CD8-positive, alpha-beta memory T cell (primary cell): ENCODE data around the gene LAS1L. TPM values are rescaled to one million over a fixed set of nuclear protein-coding genes. Genes with fewer than 3 reads are reported as not detected.
A peak's percentile ranks its signal among the peaks of the same experiment; 100 is the strongest.
"Not testable (repeated sequence)": the region's sequence is repeated elsewhere in the genome, so short reads cannot be mapped to it uniquely, and the experiment has no call there.

Experiments used
- CTCF ChIA-PET: fragments of 350-600 bp; sonication (Branson Sonifier 250); formaldehyde crosslinking; loops from one replicate; lab custom pipeline; 2021; ENCODE audit warnings: antibody characterized with exemption; lab: Charles Lee
- POLR2A ChIA-PET: fragments of 350-600 bp; sonication (Branson Sonifier 250); formaldehyde crosslinking; loops from one replicate; lab custom pipeline; 2021; ENCODE audit warnings: antibody characterized with exemption; lab: Charles Lee
- DNase-seq, 5 donors: peaks; one replicate each; pipeline versions ENCODE4 v3.0.0 to v3.0.0-alpha.2; 2020 to 2022; ENCODE audit warnings: mixed read lengths in 1 of 5
- H3K27ac ChIP-seq: one replicate; pipeline ENCODE4 v1.7.0; 2013; ENCODE audit warnings: low read depth, mild to moderate bottlenecking, low read length, moderate library complexity
- H3K27me3 ChIP-seq: 2 replicates; pipeline ENCODE4 v1.7.0; 2013; ENCODE audit warnings: low read length, mild to moderate bottlenecking; ENCODE audit not compliant: insufficient read depth, poor library complexity, severe bottlenecking
- H3K36me3 ChIP-seq: 2 replicates; pipeline ENCODE4 v1.7.0; 2013; ENCODE audit warnings: mild to moderate bottlenecking, low read length, moderate library complexity; ENCODE audit not compliant: insufficient read depth
- H3K4me1 ChIP-seq: 2 replicates; pipeline ENCODE4 v1.7.0; 2013; ENCODE audit warnings: mild to moderate bottlenecking, low read length, moderate library complexity; ENCODE audit not compliant: insufficient read depth
- H3K4me3 ChIP-seq: 2 replicates; pipeline ENCODE4 v1.7.0; 2013; ENCODE audit warnings: mild to moderate bottlenecking, low read length
- H3K9me3 ChIP-seq: 2 replicates; pipeline ENCODE4 v1.7.0; 2013; ENCODE audit warnings: mild to moderate bottlenecking, low read length
- H3K27ac Mint-ChIP-seq, 8 donors: one replicate each; pipeline ENCODE4 v1.8.0; 2020 to 2021; ENCODE audit warnings: mixed read lengths in 8 of 8, mild to moderate bottlenecking in 6 of 8, inconsistent platforms in 3 of 8, moderate library complexity in 3 of 8
- H3K27me3 Mint-ChIP-seq, 2 donors: one replicate each; pipeline ENCODE4 v1.8.0; 2020 to 2021; ENCODE audit warnings: mixed read lengths in 2 of 2, mild to moderate bottlenecking in 1 of 2, moderate library complexity in 1 of 2
- H3K36me3 Mint-ChIP-seq, 3 donors: one replicate each; pipeline ENCODE4 v1.8.0; 2020 to 2021; ENCODE audit warnings: mixed read lengths in 3 of 3, inconsistent platforms in 1 of 3, mild to moderate bottlenecking in 1 of 3
- H3K4me1 Mint-ChIP-seq, 3 donors: one replicate each; pipeline ENCODE4 v1.8.0; 2020 to 2021; ENCODE audit warnings: mixed read lengths in 3 of 3, inconsistent platforms in 1 of 3, mild to moderate bottlenecking in 1 of 3
- H3K4me3 Mint-ChIP-seq, 7 donors: one replicate each; pipeline ENCODE4 v1.8.0; 2020 to 2021; ENCODE audit warnings: mixed read lengths in 7 of 7, mild to moderate bottlenecking in 6 of 7, moderate library complexity in 4 of 7, inconsistent platforms in 2 of 7
- H3K9me3 Mint-ChIP-seq, 5 donors: one replicate each; pipeline ENCODE4 v1.8.0; 2020 to 2022; ENCODE audit warnings: mixed read lengths in 5 of 5, mild to moderate bottlenecking in 3 of 5, moderate library complexity in 2 of 5, inconsistent platforms in 1 of 5
- polyA plus RNA-seq: library from polyadenylated mRNA; unstranded; fragments of 300-500 nt; fragmentation: Illumina TruSeq; gene quantifications from one replicate; pipeline ENCODE4 v1.2.3, GENCODE V29; 2021
- total RNA-seq, 2 experiments: library from RNA; stranded (reverse); gene quantifications; one replicate each; pipeline ENCODE4 v1.2.3, GENCODE V29; 2021

LAS1L gene
- total and polyA plus RNA-seq, 3 experiments from 2014 or later, result 44.8 to 74.3 (median 70.7) TPM

DNA sequence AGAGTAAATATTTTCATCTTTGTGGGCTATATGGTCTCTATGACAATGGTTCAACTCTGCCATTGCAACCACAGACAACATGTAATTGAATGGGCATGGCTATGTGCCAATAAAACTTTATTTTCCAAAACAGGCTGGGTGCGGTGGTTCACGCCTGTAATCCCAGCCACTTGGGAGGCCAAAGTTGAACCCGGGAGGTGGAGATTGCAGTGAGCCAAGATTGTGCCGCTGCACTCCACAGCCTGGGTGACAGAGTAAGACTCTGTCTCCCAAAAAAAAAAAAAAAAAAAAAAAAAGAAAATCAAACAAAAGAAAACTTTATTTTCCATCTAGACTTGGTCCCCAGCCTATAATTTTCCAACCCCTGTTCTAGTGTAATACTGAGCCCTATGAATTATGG is 38.4 kb upstream of the LAS1L start:
- ChIA-PET POLR2A (no interaction called here), CTCF (no interaction called here)
- DNase-seq, result no peak
- H3K27ac Mint-ChIP-seq, result no peak overlapping the region
- no peak overlapping the region for H3K4me3 Mint-ChIP-seq
- H3K27me3 Mint-ChIP-seq, result peaks cover under 1 to 4% of the 10 kb centered on the region in 2 donors
- no peak overlapping the region for H3K27ac ChIP-seq
- no peaks in the 10 kb centered on the region for H3K9me3 ChIP-seq
- H3K4me1 ChIP-seq, result no peaks in the 10 kb centered on the region
- no peaks in the 10 kb centered on the region for H3K4me1 Mint-ChIP-seq
- no peaks in the 10 kb centered on the region for H3K36me3 Mint-ChIP-seq
- H3K27me3 ChIP-seq, result no peaks in the 10 kb centered on the region
- H3K9me3 Mint-ChIP-seq, result no peaks in the 10 kb centered on the region
- no peak overlapping the region for H3K4me3 ChIP-seq
- no peaks in the 10 kb centered on the region for H3K36me3 ChIP-seq

DNA sequence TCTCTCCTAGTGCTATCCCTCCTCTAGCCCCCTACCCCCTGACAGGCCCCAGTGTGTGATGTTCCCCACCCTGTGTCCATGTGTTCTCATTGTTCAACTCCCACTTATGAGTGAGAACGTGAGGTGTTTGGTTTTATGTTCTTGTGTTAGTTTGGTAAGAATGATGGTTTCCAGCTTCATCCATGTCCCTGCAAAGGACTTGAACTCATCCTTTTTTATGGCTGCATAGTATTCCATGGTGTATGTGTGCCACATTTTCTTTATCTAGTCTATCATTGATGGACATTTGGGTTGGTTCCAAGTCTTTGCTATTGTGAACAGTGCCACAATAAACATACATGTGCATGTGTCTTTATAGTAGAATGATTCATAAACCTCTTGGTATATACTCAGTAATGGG is 28.3 kb upstream of the LAS1L start:
- CTCF ChIA-PET, H3K9me3 Mint-ChIP-seq, H3K4me3 Mint-ChIP-seq, H3K27ac ChIP-seq, H3K27me3 ChIP-seq, H3K36me3 ChIP-seq, H3K9me3 ChIP-seq, H3K4me1 Mint-ChIP-seq, H3K4me1 ChIP-seq, H3K36me3 Mint-ChIP-seq, DNase-seq, H3K4me3 ChIP-seq, POLR2A ChIA-PET, H3K27ac Mint-ChIP-seq: not testable (repeated sequence)
- peaks cover 4 to 14% of the 10 kb centered on the region in 2 donors for H3K27me3 Mint-ChIP-seq

DNA sequence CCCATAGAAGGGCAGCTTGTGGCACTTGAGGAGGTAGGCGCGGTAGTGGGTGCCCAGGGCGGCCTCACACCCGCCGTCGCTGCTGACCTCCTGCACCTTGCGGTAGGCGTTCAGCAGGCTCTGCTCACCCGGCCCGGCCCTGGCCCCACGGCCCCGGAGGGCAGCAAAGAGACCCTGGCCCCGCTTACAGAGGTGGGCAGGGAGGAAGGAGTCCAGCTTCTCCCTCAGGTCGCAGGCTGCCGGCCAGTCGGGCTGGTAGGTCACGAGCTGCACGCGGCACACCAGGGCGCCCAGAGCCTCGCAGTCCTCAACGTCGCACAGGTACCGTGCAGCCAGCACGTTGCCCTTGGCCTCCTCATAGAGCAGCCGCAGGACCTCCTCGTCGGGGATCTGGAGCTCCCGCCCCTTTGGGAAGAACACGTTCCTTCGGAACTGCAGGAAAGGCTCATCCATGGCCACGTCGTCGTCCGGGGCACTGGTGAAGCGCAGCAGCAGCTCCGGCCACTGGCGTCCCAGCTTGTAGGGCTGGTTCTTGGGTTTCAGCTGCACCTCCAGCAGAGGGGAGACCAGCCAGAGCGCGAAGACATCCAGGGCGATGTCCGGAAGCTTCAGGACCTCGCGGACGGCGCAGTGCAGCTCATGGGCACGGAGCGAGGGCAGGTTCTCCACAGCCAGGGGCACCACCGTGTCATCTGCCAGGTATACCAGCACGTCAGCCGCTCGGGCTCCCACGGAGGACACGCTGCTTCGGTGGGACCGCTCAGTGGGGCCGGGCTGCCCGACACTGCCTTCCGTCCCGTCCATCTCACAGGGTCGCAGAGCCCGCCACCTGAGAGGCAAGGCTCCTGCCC is 17.1 kb upstream of the LAS1L start:
- Histone ChIP-seq H3K36me3 (no peaks in the 10 kb centered on the region), H3K27ac (no peak overlapping the region), H3K27me3 (no peaks in the 10 kb centered on the region), H3K4me1 (no peaks in the 10 kb centered on the region), H3K4me3 (no peak overlapping the region), H3K9me3 (no peaks in the 10 kb centered on the region)
- H3K4me3 Mint-ChIP-seq, result no peak overlapping the region
- H3K27me3 Mint-ChIP-seq, result peaks cover 0 to 5% of the 10 kb centered on the region in 2 donors
- CTCF ChIA-PET, result no interaction called here
- H3K27ac Mint-ChIP-seq, result no peak overlapping the region
- POLR2A ChIA-PET, result no interaction called here
- H3K36me3 Mint-ChIP-seq, result no peaks in the 10 kb centered on the region
- no peaks in the 10 kb centered on the region for H3K9me3 Mint-ChIP-seq
- no peak for DNase-seq
- H3K4me1 Mint-ChIP-seq, result no peaks in the 10 kb centered on the region

GRCh38 chrX:65551086-65551485 is 16.5 kb upstream of the LAS1L start:
- no peaks in the 10 kb centered on the region for H3K9me3 Mint-ChIP-seq
- H3K27ac Mint-ChIP-seq, result no peak overlapping the region
- Histone ChIP-seq H3K4me1 (no peaks in the 10 kb centered on the region), H3K36me3 (no peaks in the 10 kb centered on the region), H3K4me3 (no peak overlapping the region), H3K27ac (no peak overlapping the region), H3K27me3 (no peaks in the 10 kb centered on the region), H3K9me3 (no peaks in the 10 kb centered on the region)
- DNase-seq, result no peak
- H3K27me3 Mint-ChIP-seq, result peaks cover 0 to 3% of the 10 kb centered on the region in 2 donors
- no peak overlapping the region for H3K4me3 Mint-ChIP-seq
- H3K36me3 Mint-ChIP-seq, result no peaks in the 10 kb centered on the region
- no peaks in the 10 kb centered on the region for H3K4me1 Mint-ChIP-seq
- CTCF ChIA-PET, result no interaction called here
- POLR2A ChIA-PET, result no interaction called here

DNA sequence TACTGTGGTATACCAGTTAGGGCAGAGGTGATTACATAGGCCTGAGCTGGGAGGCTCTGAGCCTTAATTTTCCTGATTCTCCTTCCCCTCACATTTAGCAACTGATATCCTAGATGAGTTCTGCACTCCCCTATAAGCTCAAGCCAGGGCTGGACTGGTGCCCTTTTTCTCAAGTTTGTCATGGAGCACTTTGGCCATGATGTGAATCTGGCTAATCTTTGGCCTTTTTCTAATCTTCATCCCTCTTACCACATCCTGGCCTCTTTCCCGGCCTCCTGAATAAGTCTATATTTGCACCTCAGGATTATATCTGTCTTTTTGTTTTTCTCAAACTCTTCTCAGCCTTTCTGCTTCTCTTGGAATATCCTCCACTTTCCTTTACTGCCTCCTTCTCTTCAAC is 10.9 kb upstream of the LAS1L start:
- Mint-ChIP-seq H3K27me3 (peaks cover 0 to 11% of the 10 kb centered on the region in 2 donors), H3K4me1 (no peaks in the 10 kb centered on the region), H3K4me3 (no peak overlapping the region), H3K9me3 (no peaks in the 10 kb centered on the region), H3K27ac (no peak overlapping the region), H3K36me3 (no peaks in the 10 kb centered on the region)
- no peak for DNase-seq
- Histone ChIP-seq H3K4me1 (no peaks in the 10 kb centered on the region), H3K9me3 (no peaks in the 10 kb centered on the region), H3K27me3 (no peaks in the 10 kb centered on the region), H3K36me3 (no peaks in the 10 kb centered on the region), H3K4me3 (no peak overlapping the region), H3K27ac (no peak overlapping the region)
- ChIA-PET CTCF (no interaction called here), POLR2A (no interaction called here)

GRCh38 chrX:65537229-65537628 is 2.6 kb upstream of the LAS1L start:
- no peaks in the 10 kb centered on the region for H3K27me3 ChIP-seq
- Mint-ChIP-seq H3K4me1 (peaks cover 12 to 22% (median 21%) of the 10 kb centered on the region in 3 donors), H3K27ac (no peak overlapping the region), H3K4me3 (no peak overlapping the region), H3K36me3 (peaks cover 0 to 12% (median 0%) of the 10 kb centered on the region in 3 donors), H3K9me3 (no peaks in the 10 kb centered on the region), H3K27me3 (peaks cover 0 to 4% of the 10 kb centered on the region in 2 donors)
- H3K36me3 ChIP-seq, result no peaks in the 10 kb centered on the region
- ChIA-PET POLR2A (no interaction called here), CTCF (no interaction called here)
- DNase-seq, result no peak
- no peak overlapping the region for H3K4me3 ChIP-seq
- no peaks in the 10 kb centered on the region for H3K9me3 ChIP-seq
- H3K27ac ChIP-seq, result no peak overlapping the region
- peaks cover 12% of the 10 kb centered on the region for H3K4me1 ChIP-seq

- no peak overlapping the region for H3K4me3 Mint-ChIP-seq
- H3K9me3 Mint-ChIP-seq, result no peaks in the 10 kb centered on the region
- Histone ChIP-seq H3K27me3 (no peaks in the 10 kb centered on the region), H3K36me3 (no peaks in the 10 kb centered on the region), H3K9me3 (no peaks in the 10 kb centered on the region), H3K4me3 (no peak overlapping the region), H3K4me1 (peaks cover 12% of the 10 kb centered on the region), H3K27ac (no peak overlapping the region)
- peaks cover 0 to 4% of the 10 kb centered on the region in 2 donors for H3K27me3 Mint-ChIP-seq
- no peak for DNase-seq
- CTCF ChIA-PET, result no interaction called here
- H3K27ac Mint-ChIP-seq, result no peak overlapping the region
- peaks cover 0 to 21% (median 0%) of the 10 kb centered on the region in 3 donors for H3K36me3 Mint-ChIP-seq
- H3K4me1 Mint-ChIP-seq, result peaks cover 12 to 22% (median 21%) of the 10 kb centered on the region in 3 donors
- POLR2A ChIA-PET, result no interaction called here
These were observed 1.7 kb upstream of the LAS1L start for GRCh38 chrX:65536291-65536690.

DNA sequence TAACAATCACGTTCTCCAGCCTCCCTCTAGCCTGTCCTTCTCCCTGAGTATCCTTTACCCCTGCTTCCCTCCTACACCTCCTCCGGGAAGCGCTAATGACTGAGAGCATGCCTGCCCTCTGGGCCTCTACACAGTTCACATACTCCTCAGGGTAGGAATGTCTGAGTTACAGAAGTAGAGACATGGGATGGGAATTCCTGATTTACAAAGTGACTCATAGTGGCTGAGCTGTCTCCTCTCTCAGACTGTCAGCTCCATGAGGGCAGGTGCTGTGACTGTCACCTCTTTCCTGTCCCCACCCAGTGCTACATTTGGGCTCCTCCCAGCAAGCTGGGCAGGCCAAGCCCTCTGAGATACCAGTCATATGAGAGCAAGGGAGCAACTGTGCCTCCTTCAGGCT is 2.6 kb downstream of the LAS1L start:
- no peaks in the 10 kb centered on the region for H3K9me3 ChIP-seq
- DNase-seq, result no peak
- Mint-ChIP-seq H3K27me3 (peaks cover 0 to 1% of the 10 kb centered on the region in 2 donors), H3K36me3 (peaks cover 0 to 44% (median 0%) of the 10 kb centered on the region in 3 donors), H3K9me3 (no peaks in the 10 kb centered on the region), H3K4me1 (peaks cover 13 to 28% (median 26%) of the 10 kb centered on the region in 3 donors), H3K27ac (peak overlapping the region in 1 of 8 donors; percentile 71), H3K4me3 (peak overlapping the region in 1 of 7 donors; percentile 3)
- no peak overlapping the region for H3K4me3 ChIP-seq
- H3K27ac ChIP-seq, result no peak overlapping the region
- no peaks in the 10 kb centered on the region for H3K27me3 ChIP-seq
- POLR2A ChIA-PET, result interaction anchor here (1.1 kb wide), 1 partner anchor 497 kb away, joined by 3 read pairs; the partner anchor contains the start of gene ZC3H12B
- peaks cover 12% of the 10 kb centered on the region for H3K4me1 ChIP-seq
- H3K36me3 ChIP-seq, result peaks cover 5% of the 10 kb centered on the region
- CTCF ChIA-PET, result no interaction called here
